ENCODE data around the gene SNN. TPM values are rescaled to one million over a fixed set of nuclear protein-coding genes. Genes with fewer than 3 reads are reported as not detected.

SNN gene
- total RNA-seq, 2 donors from 2014 or later: 10.4 to 11.6 TPM

GRCh38 chr16:11666103-11667055 lies 1.9 kb upstream of the SNN start:
- Mint-ChIP-seq H3K4me1 (ENCODE audit: low read depth) (peaks cover 57% of the 10 kb centered on the region), H3K9me3 (no peaks in the 10 kb centered on the region), H3K27me3 (ENCODE audit: low read depth) (no peaks in the 10 kb centered on the region), H3K36me3 (ENCODE audit: insufficient read depth in 2 of 2) (peaks cover 0 to 1% of the 10 kb centered on the region in 2 donors), H3K4me3 (peak overlapping the region; percentile 49 to 61), H3K27ac (no peak overlapping the region)
- no peak for DNase-seq
- ATAC-seq (replicated peaks in 1 of 2): no peak

- DNase-seq (no peak), ATAC-seq (replicated peaks in 1 of 2) (no peak)
- no peaks in the 10 kb centered on the region for H3K27me3 Mint-ChIP-seq (ENCODE audit: low read depth)
- peaks cover 67% of the 10 kb centered on the region for H3K4me1 Mint-ChIP-seq (ENCODE audit: low read depth)
- H3K9me3 Mint-ChIP-seq: no peaks in the 10 kb centered on the region
- peak overlapping the region; percentile 52 to 67 for H3K4me3 Mint-ChIP-seq
- peaks cover 0 to 1% of the 10 kb centered on the region in 2 donors for H3K36me3 Mint-ChIP-seq (ENCODE audit: insufficient read depth in 2 of 2)
- no peak overlapping the region for H3K27ac Mint-ChIP-seq
These were observed 933 bp upstream of the SNN start for GRCh38 chr16:11667221-11667823.

- no peak for ATAC-seq (replicated peaks in 1 of 2)
- Mint-ChIP-seq H3K36me3 (ENCODE audit: insufficient read depth in 2 of 2) (peaks cover 0 to 1% of the 10 kb centered on the region in 2 donors), H3K9me3 (no peaks in the 10 kb centered on the region), H3K27me3 (ENCODE audit: low read depth) (no peaks in the 10 kb centered on the region), H3K27ac (no peak overlapping the region), H3K4me3 (peak overlapping the region; percentile 83 to 86), H3K4me1 (ENCODE audit: low read depth) (peaks cover 72% of the 10 kb centered on the region)
- peak; percentile 37 for DNase-seq
These were observed 546 bp downstream of the SNN start for GRCh38 chr16:11668623-11669379.

GRCh38 chr16:11669380-11670146 lies 1.3 kb downstream of the SNN start:
- ATAC-seq (replicated peaks in 1 of 2) (no peak), DNase-seq (no peak)
- peak overlapping the region; percentile 83 to 86 for H3K4me3 Mint-ChIP-seq
- no peaks in the 10 kb centered on the region for H3K27me3 Mint-ChIP-seq (ENCODE audit: low read depth)
- H3K27ac Mint-ChIP-seq: peak overlapping the region; percentile 57
- H3K9me3 Mint-ChIP-seq: no peaks in the 10 kb centered on the region
- peaks cover 65% of the 10 kb centered on the region for H3K4me1 Mint-ChIP-seq (ENCODE audit: low read depth)
- H3K36me3 Mint-ChIP-seq (ENCODE audit: insufficient read depth in 2 of 2): peaks cover 0 to 1% of the 10 kb centered on the region in 2 donors

- peak overlapping the region; percentile 81 for H3K27ac Mint-ChIP-seq
- H3K27me3 Mint-ChIP-seq (ENCODE audit: low read depth): no peaks in the 10 kb centered on the region
- ATAC-seq (replicated peaks in 1 of 2): peak; percentile 32 to 47
- H3K4me3 Mint-ChIP-seq: peak overlapping the region; percentile 83 to 86
- peaks cover 60% of the 10 kb centered on the region for H3K4me1 Mint-ChIP-seq (ENCODE audit: low read depth)
- H3K36me3 Mint-ChIP-seq (ENCODE audit: insufficient read depth in 2 of 2): peaks cover 0 to 1% of the 10 kb centered on the region in 2 donors
- peak; percentile 43 to 54 for DNase-seq
- H3K9me3 Mint-ChIP-seq: no peaks in the 10 kb centered on the region
These were observed 2.2 kb downstream of the SNN start for GRCh38 chr16:11670171-11671131.

GRCh38 chr16:11671271-11671670 lies 3.0 kb downstream of the SNN start:
- Mint-ChIP-seq H3K9me3 (no peaks in the 10 kb centered on the region), H3K36me3 (ENCODE audit: insufficient read depth in 2 of 2) (peaks cover 0 to 1% of the 10 kb centered on the region in 2 donors), H3K27me3 (ENCODE audit: low read depth) (no peaks in the 10 kb centered on the region), H3K4me3 (peak overlapping the region in 1 of 2 donors; percentile 83), H3K4me1 (ENCODE audit: low read depth) (peaks cover 60% of the 10 kb centered on the region), H3K27ac (no peak overlapping the region)
- ATAC-seq (replicated peaks in 1 of 2) (no peak), DNase-seq (no peak)

- H3K36me3 Mint-ChIP-seq (ENCODE audit: insufficient read depth in 2 of 2): peaks cover 0 to 1% of the 10 kb centered on the region in 2 donors
- DNase-seq (no peak), ATAC-seq (replicated peaks in 1 of 2) (no peak)
- H3K27ac Mint-ChIP-seq: no peak overlapping the region
- peak overlapping the region in 1 of 2 donors; percentile 54 for H3K4me3 Mint-ChIP-seq
- H3K9me3 Mint-ChIP-seq: no peaks in the 10 kb centered on the region
- peaks cover 59% of the 10 kb centered on the region for H3K4me1 Mint-ChIP-seq (ENCODE audit: low read depth)
- no peaks in the 10 kb centered on the region for H3K27me3 Mint-ChIP-seq (ENCODE audit: low read depth)
These were observed 3.4 kb downstream of the SNN start for GRCh38 chr16:11671676-11672075.

- ATAC-seq (replicated peaks in 1 of 2): no peak
- Mint-ChIP-seq H3K27me3 (ENCODE audit: low read depth) (no peaks in the 10 kb centered on the region), H3K36me3 (ENCODE audit: insufficient read depth in 2 of 2) (peaks cover 0 to 1% of the 10 kb centered on the region in 2 donors), H3K27ac (peak overlapping the region; percentile 52), H3K9me3 (no peaks in the 10 kb centered on the region), H3K4me1 (ENCODE audit: low read depth) (peaks cover 62% of the 10 kb centered on the region), H3K4me3 (peak overlapping the region; percentile 36 to 61)
- no peak for DNase-seq
These were observed 4.2 kb downstream of the SNN start for GRCh38 chr16:11672206-11673090.

GRCh38 chr16:11673091-11674000 lies 5.1 kb downstream of the SNN start:
- Mint-ChIP-seq H3K27ac (peak overlapping the region; percentile 72), H3K4me1 (ENCODE audit: low read depth) (peaks cover 71% of the 10 kb centered on the region), H3K9me3 (no peaks in the 10 kb centered on the region), H3K36me3 (ENCODE audit: insufficient read depth in 2 of 2) (peaks cover 1 to 3% of the 10 kb centered on the region in 2 donors), H3K27me3 (ENCODE audit: low read depth) (no peaks in the 10 kb centered on the region), H3K4me3 (peak overlapping the region; percentile 36 to 61)
- DNase-seq (no peak), ATAC-seq (replicated peaks in 1 of 2) (no peak)

All from activated T-cell treated with anti-CD3 and anti-CD28 coated beads, Interleukin-2, amount 50 U/mL, for 72 hours (primary cell).